Measurements from ENCODE around the gene FAM53B.
"Not testable (repeated sequence)": the region's sequence is repeated elsewhere in the genome, so short reads cannot be mapped to it uniquely, and the experiment has no call there.

The FAM53B gene

GRCh38 chr10:124588736-124589490, 155.3 kb downstream of the FAM53B start (continued):
- TF ChIP-seq WT1 (tag by site-specific recombination; IDR thresholded peaks at IDR 0.05): 0 out of 2 replicates have a peak, but pooled peaks have one; percentile 46
- TF ChIP-seq ZNF394 (tag by site-specific recombination; IDR thresholded peaks at IDR 0.05; ENCODE audit: borderline replicate concordance): no peak
- TF ChIP-seq ZNF2 (tag by site-specific recombination; IDR thresholded peaks at IDR 0.05): 0 out of 2 replicates have a peak, but pooled peaks have one; percentile 19
- peak; percentile 34 for TF ChIP-seq SP2 (tag by site-specific recombination; IDR thresholded peaks at IDR 0.05)

GRCh38 chr10:124588341-124588735, 155.8 kb downstream of the FAM53B start:
- H3K4me1 ChIP-seq (ENCODE audit: control insufficient read depth, insufficient read depth, low read length); H3K36me3 ChIP-seq (ENCODE audit: control insufficient read depth in 2 of 2, insufficient read depth in 1 of 2, low read length in 2 of 2); POLR2A ChIA-PET; H3K4me3 ChIP-seq (ENCODE audit: low read depth, low read length); H3K27ac ChIP-seq (ENCODE audit: extremely low read depth, low read depth, low read length); H3K9me3 ChIP-seq (ENCODE audit: control insufficient read depth, insufficient read depth, low read depth, low read length); CTCF ChIA-PET: not testable (repeated sequence)

GRCh38 chr10:124587811-124588211, 156.4 kb downstream of the FAM53B start:
- TF ChIP-seq ZNF600 (tag by site-specific recombination; IDR thresholded peaks at IDR 0.05) (no peak), SP2 (tag by site-specific recombination; IDR thresholded peaks at IDR 0.05) (no peak), ZNF76 (tag by site-specific recombination; IDR thresholded peaks at IDR 0.05; ENCODE audit: borderline replicate concordance, low read depth) (no peak), ZNF664 (tag by site-specific recombination; IDR thresholded peaks at IDR 0.05) (no peak), ZNF280C (tag by site-specific recombination; IDR thresholded peaks at IDR 0.05) (no peak), ZNF621 (tag by site-specific recombination; IDR thresholded peaks at IDR 0.05) (no peak), ZNF311 (tag by site-specific recombination; IDR thresholded peaks at IDR 0.05; ENCODE audit: borderline replicate concordance) (no peak), ZSCAN4 (tag by site-specific recombination; IDR thresholded peaks at IDR 0.05) (no peak)
- ChIA-PET CTCF (no interaction called here), POLR2A (no interaction called here)
- Histone ChIP-seq H3K9me3 (ENCODE audit: control insufficient read depth, insufficient read depth, low read depth, low read length) (no peaks in the 10 kb centered on the region), H3K27ac (ENCODE audit: extremely low read depth, low read depth, low read length) (no peak overlapping the region), H3K4me1 (ENCODE audit: control insufficient read depth, insufficient read depth, low read length) (no peaks in the 10 kb centered on the region), H3K4me3 (ENCODE audit: low read depth, low read length) (no peak overlapping the region), H3K36me3 (ENCODE audit: control insufficient read depth in 2 of 2, insufficient read depth in 1 of 2, low read length in 2 of 2) (no peaks in the 10 kb centered on the region)

GRCh38 chr10:124586142-124586541, 158.0 kb downstream of the FAM53B start:
- Histone ChIP-seq H3K4me3 (ENCODE audit: low read depth, low read length) (no peak overlapping the region), H3K27ac (ENCODE audit: extremely low read depth, low read depth, low read length) (no peak overlapping the region), H3K36me3 (ENCODE audit: control insufficient read depth in 2 of 2, insufficient read depth in 1 of 2, low read length in 2 of 2) (no peaks in the 10 kb centered on the region), H3K9me3 (ENCODE audit: control insufficient read depth, insufficient read depth, low read depth, low read length) (no peaks in the 10 kb centered on the region), H3K4me1 (ENCODE audit: control insufficient read depth, insufficient read depth, low read length) (no peaks in the 10 kb centered on the region)
- TF ChIP-seq ZNF529 (tag by site-specific recombination; IDR thresholded peaks at IDR 0.05; ENCODE audit: insufficient replicate concordance): no peak
- no peak for TF ChIP-seq PBX3 (CRISPR knock-in tag; IDR thresholded peaks at IDR 0.05)
- no peak for TF ChIP-seq ZNF777 (tag by site-specific recombination; IDR thresholded peaks at IDR 0.05; ENCODE audit: borderline replicate concordance)
- no peak for TF ChIP-seq ZBTB6 (tag by site-specific recombination; IDR thresholded peaks at IDR 0.05)
- TF ChIP-seq ZNF223 (tag by site-specific recombination; IDR thresholded peaks at IDR 0.05): no peak
- CTCF ChIA-PET: no interaction called here
- POLR2A ChIA-PET: no interaction called here
